Prostate gland (tissue), 2 donors: ENCODE measurements around the gene ASPN. TPM values are rescaled to one million over a fixed set of nuclear protein-coding genes. Genes with fewer than 3 reads are reported as not detected.
A peak's percentile ranks its signal among the peaks of the same experiment; 100 is the strongest.

Experiments used
- DNase-seq: peaks from one replicate; pipeline ENCODE4 v3.0.0-alpha.2; 2019; ENCODE audit warnings: low spot score
- H3K27ac ChIP-seq, 2 donors: fragments of 200-600 bp; sonication (generic); 2 replicates each; pipeline ENCODE4 v1.5.1; 2017 to 2019
- H3K27me3 ChIP-seq: fragments of 200-600 bp; sonication (generic); replicated peaks from 2 replicates; pipeline ENCODE4 v1.5.1; 2019; ENCODE audit not compliant: insufficient read depth
- H3K36me3 ChIP-seq, 2 donors: fragments of 200-600 bp; sonication (generic); 1 replicate in 1 of 2; 2 replicates in 1 of 2; pipeline versions ENCODE4 v1.5.1 to v1.8.1; 2017 to 2019
- H3K4me1 ChIP-seq: fragments of 200-600 bp; sonication (generic); replicated peaks from 2 replicates; pipeline ENCODE4 v1.5.1; 2019
- H3K4me3 ChIP-seq, 2 donors: fragments of 200-600 bp; sonication (generic); 2 replicates each; pipeline ENCODE4 v1.5.1; 2017 to 2019
- H3K9me3 ChIP-seq: fragments of 200-600 bp; sonication (generic); 2 replicates; pipeline ENCODE4 v1.5.1; 2017
- POLR2A ChIP-seq: fragments of 450-650 bp; IDR thresholded peaks from one replicate; pipeline ENCODE4 v1.6.1; 2016; ENCODE audit warnings: antibody characterized with exemption, mild to moderate bottlenecking
- POLR2AphosphoS5 ChIP-seq: sonication (generic); formaldehyde crosslinking; IDR thresholded peaks from one replicate; pipeline ENCODE4 v1.6.1; 2017; ENCODE audit warnings: antibody characterized with exemption
- WGBS: methylation state at CpG from one replicate; pipeline ENCODE4 v1.1.5; 2018; 5-methylcytosine and 5-hydroxymethylcytosine counted together
- intact Hi-C: fragments of 100-400 bp; cut with DNase I; formaldehyde crosslinking; loops from one replicate; pipeline ENCODE4 v1.14.2; 2022
- total RNA-seq, 2 donors: library from RNA; depleted of rRNA; stranded (reverse); fragments of >200 nt; gene quantifications; one replicate each; pipeline ENCODE4 v1.1.0, GENCODE V29; 2016
- TF ChIP-seq, protein P1 (sequence below), 4 experiments: fragments of 200-600 bp in 2 of 4; fragments of 450-650 bp in 2 of 4; sonication (generic) in 2 of 4; IDR thresholded peaks; 1 replicate in 3 of 4; 2 replicates in 1 of 4; pipeline ENCODE4 v1.5.1; 2016 to 2019; ENCODE audit warnings: antibody characterized with exemption in 4 of 4, mild to moderate bottlenecking in 2 of 4, moderate library complexity in 2 of 4

The ASPN gene
- total RNA-seq, 2 donors from 2014 or later, result 0.68 to 1.8 TPM

DNA sequence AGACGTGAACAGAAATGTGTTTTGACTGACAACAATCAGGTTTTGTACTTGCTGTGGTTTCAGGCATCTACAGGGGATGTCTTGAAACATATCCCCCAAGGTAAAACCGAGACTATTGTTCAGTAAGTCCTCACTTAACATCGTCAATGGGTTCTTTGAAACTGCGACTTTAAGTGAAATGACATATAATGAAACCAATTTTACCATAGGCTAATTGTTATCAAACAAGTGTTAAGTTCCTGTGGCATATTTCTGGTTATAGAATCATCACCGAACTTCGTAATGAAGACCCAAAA lies 41.6 kb downstream of the ASPN start:
- no peaks in the 10 kb centered on the region for H3K36me3 ChIP-seq
- no peaks in the 10 kb centered on the region for H3K9me3 ChIP-seq
- H3K4me1 ChIP-seq, result no peaks in the 10 kb centered on the region
- intact Hi-C loops, result loop anchor here (2.0 kb wide), 1 partner anchor 194 kb away; no protein-coding TSS in a partner anchor
- TF ChIP-seq, protein P1, sequence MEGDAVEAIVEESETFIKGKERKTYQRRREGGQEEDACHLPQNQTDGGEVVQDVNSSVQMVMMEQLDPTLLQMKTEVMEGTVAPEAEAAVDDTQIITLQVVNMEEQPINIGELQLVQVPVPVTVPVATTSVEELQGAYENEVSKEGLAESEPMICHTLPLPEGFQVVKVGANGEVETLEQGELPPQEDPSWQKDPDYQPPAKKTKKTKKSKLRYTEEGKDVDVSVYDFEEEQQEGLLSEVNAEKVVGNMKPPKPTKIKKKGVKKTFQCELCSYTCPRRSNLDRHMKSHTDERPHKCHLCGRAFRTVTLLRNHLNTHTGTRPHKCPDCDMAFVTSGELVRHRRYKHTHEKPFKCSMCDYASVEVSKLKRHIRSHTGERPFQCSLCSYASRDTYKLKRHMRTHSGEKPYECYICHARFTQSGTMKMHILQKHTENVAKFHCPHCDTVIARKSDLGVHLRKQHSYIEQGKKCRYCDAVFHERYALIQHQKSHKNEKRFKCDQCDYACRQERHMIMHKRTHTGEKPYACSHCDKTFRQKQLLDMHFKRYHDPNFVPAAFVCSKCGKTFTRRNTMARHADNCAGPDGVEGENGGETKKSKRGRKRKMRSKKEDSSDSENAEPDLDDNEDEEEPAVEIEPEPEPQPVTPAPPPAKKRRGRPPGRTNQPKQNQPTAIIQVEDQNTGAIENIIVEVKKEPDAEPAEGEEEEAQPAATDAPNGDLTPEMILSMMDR (IDR thresholded peaks at IDR 0.05), result no peak
- TF ChIP-seq POLR2AphosphoS5 (no peak), POLR2A (no peak)
- no peaks in the 10 kb centered on the region for H3K27me3 ChIP-seq
- no peak overlapping the region for H3K4me3 ChIP-seq
- DNase-seq, result no peak
- no peak overlapping the region for H3K27ac ChIP-seq
- WGBS, result 90% methylated on average over 6 of the region's 6 CpGs

DNA sequence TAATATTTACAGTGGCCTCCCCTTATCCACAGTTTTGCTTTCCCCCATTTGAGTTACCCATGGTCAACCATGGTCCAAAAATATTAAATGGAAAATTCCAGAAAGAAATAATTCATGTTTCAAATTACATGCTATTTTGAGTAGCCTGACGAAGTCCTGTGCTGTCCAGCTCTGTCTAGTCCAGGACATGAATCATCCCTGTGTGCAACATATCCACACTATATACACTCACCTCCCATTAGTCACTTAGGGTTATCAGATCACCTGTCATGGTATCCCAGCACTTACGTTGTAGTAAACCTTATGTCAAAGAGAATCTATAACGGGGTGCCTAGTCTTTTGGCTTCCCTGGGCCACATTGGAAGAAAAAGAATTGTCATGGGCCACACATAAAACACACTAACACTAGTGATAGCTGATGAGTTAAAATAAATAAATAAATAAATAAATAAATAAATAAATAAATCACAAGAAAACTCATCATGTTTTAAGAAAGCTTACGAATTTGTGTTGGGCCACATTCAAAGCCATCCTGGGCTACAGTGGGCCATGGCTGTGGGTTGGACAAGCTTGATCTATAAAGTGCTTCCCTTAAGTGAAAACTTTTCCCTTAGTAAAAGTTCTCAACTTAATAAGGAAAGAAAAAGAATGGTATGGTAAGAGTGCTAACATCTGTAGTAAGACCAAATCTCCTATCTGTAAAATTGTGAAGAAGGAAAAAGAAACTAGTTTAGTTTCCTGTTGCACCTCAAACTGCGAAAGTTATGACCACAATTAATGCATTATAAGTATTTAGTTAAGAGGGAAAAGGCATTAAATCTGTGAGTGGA lies 42.2 kb downstream of the ASPN start:
- TF ChIP-seq POLR2A, result no peak
- no peak for TF ChIP-seq POLR2AphosphoS5
- TF ChIP-seq, protein P1 (IDR thresholded peaks at IDR 0.05), result no peak
- no peak overlapping the region for H3K27ac ChIP-seq
- H3K27me3 ChIP-seq, result no peaks in the 10 kb centered on the region
- 77% methylated on average over 5 of the region's 5 CpGs for WGBS
- no peaks in the 10 kb centered on the region for H3K9me3 ChIP-seq
- H3K4me1 ChIP-seq, result no peaks in the 10 kb centered on the region
- H3K4me3 ChIP-seq, result no peak overlapping the region
- intact Hi-C loops, result loop anchor here (2.0 to 5.0 kb wide), 2 partner anchors 98 to 195 kb away; no protein-coding TSS in a partner anchor
- no peaks in the 10 kb centered on the region for H3K36me3 ChIP-seq
- no peak for DNase-seq

DNA sequence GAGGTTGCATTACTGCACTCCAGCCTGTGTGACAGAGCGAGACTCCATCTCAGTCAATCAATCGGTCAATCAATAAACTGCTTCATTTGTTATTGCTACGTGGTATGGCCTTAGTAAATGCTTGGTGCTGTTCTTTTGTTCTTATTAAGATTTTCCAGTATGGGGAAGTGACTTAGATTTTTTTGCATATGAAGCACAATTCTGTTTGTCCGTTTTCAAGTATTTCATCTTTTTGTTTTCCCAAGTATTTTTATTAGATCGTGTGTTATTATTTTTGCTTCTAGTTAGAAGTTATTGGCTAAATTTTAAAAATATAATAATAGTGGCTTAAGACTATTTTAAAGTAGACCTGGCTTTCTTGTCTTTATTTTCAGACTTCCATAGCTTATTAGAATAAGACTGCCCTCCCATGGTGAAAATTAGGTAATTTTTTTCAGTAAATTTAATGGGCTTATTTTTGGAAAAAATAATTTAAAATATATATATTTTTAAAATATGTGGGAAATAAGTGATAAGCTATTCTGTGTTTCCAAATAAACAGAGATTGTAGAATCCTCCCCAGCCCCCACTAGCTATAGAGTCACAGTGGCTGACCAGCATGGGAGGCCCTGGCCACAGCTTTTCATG lies 43.3 kb downstream of the ASPN start:
- intact Hi-C loops, result loop anchor here (5.0 kb wide), 1 partner anchor 97 kb away; no protein-coding TSS in a partner anchor

DNA sequence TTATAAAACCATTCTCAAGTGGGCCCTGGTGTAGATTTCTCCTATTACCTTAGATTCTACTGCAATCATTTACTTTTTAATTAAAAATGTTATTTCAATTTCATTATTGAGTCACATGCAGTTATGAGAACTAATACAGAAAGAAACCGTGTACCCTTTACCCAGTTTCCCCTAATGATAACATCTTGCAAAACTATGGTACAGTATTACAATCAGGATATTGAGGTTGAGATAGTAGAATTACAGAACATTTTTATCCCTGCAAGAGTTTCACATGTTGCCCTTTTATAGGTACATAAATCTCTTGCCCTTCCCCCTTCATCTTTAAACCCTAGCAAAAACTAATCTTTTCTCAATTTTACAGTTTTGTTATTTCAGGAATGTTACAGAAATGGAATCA lies 47.0 kb downstream of the ASPN start:
- no peaks in the 10 kb centered on the region for H3K27me3 ChIP-seq
- no peak for TF ChIP-seq POLR2AphosphoS5
- TF ChIP-seq, protein P1 (IDR thresholded peaks at IDR 0.05), result no peak
- TF ChIP-seq POLR2A, result no peak
- no peak overlapping the region for H3K4me3 ChIP-seq
- no peaks in the 10 kb centered on the region for H3K9me3 ChIP-seq
- H3K27ac ChIP-seq, result no peak overlapping the region
- H3K4me1 ChIP-seq, result no peaks in the 10 kb centered on the region
- no peak for DNase-seq
- H3K36me3 ChIP-seq, result no peaks in the 10 kb centered on the region
- intact Hi-C loops, result loop anchor here (5.0 kb wide), 1 partner anchor 93 kb away; no protein-coding TSS in a partner anchor
- 82% methylated on average over 1 of the region's 1 CpG for WGBS

More for the DNA sequence above, 43.3 kb downstream of the ASPN start:
- DNase-seq, result no peak
- H3K36me3 ChIP-seq, result no peaks in the 10 kb centered on the region
- no peak overlapping the region for H3K27ac ChIP-seq
- H3K4me1 ChIP-seq, result no peaks in the 10 kb centered on the region
- TF ChIP-seq POLR2A, result no peak
- TF ChIP-seq, protein P1 (IDR thresholded peaks at IDR 0.05), result peak in 3 of 4 experiments; percentile 22 to 44 (median 26)
- 73% methylated on average over 5 of the region's 5 CpGs for WGBS
- no peak overlapping the region for H3K4me3 ChIP-seq
- no peaks in the 10 kb centered on the region for H3K9me3 ChIP-seq
- no peaks in the 10 kb centered on the region for H3K27me3 ChIP-seq
